ENCODE measurements around the gene RAD21L1.
"Not testable (repeated sequence)": the region's sequence is repeated elsewhere in the genome, so short reads cannot be mapped to it uniquely, and the experiment has no call there.

Gene RAD21L1

GRCh38 chr20:1199964-1200363 lies 25.9 kb upstream of the RAD21L1 start:
- no peak for DNase-seq (ENCODE audit: low spot score)

- no peak for DNase-seq (ENCODE audit: low spot score)
These were observed 22.9 kb upstream of the RAD21L1 start, which contains the start of gene C20orf202 for GRCh38 chr20:1202762-1203504. C20orf202 (plus strand) TSS chr20:1203454; CDS start chr20:1203586, 132 bp downstream.

GRCh38 chr20:1203630-1204029 lies 22.2 kb upstream of the RAD21L1 start:
- DNase-seq (ENCODE audit: low spot score) = no peak

- DNase-seq (ENCODE audit: low spot score) = no peak
These were observed 21.7 kb upstream of the RAD21L1 start for GRCh38 chr20:1204113-1204512.

GRCh38 chr20:1204576-1204975 lies 21.3 kb upstream of the RAD21L1 start:
- DNase-seq (ENCODE audit: low spot score) = no peak

GRCh38 chr20:1205802-1206201 lies 20.0 kb upstream of the RAD21L1 start:
- no peak for DNase-seq (ENCODE audit: low spot score)

GRCh38 chr20:1206366-1207148 lies 19.3 kb upstream of the RAD21L1 start:
- DNase-seq (ENCODE audit: low spot score) = no peak

GRCh38 chr20:1207293-1207878 lies 18.5 kb upstream of the RAD21L1 start:
- no peak for DNase-seq (ENCODE audit: low spot score)

- DNase-seq (ENCODE audit: low spot score) = no peak
These were observed 16.1 kb upstream of the RAD21L1 start for GRCh38 chr20:1209447-1210387.

GRCh38 chr20:1210501-1210900 lies 15.3 kb upstream of the RAD21L1 start:
- DNase-seq (ENCODE audit: low spot score) = no peak

GRCh38 chr20:1212023-1212422 lies 13.8 kb upstream of the RAD21L1 start:
- DNase-seq (ENCODE audit: low spot score) = peak; percentile 36

- DNase-seq (ENCODE audit: low spot score) = peak; percentile 82
These were observed 13.0 kb upstream of the RAD21L1 start for GRCh38 chr20:1212607-1213396.

GRCh38 chr20:1214838-1215261 lies 11.0 kb upstream of the RAD21L1 start:
- DNase-seq (ENCODE audit: low spot score) = no peak

GRCh38 chr20:1215386-1216170 lies 10.3 kb upstream of the RAD21L1 start:
- peak; percentile 44 for DNase-seq (ENCODE audit: low spot score)

- not testable (repeated sequence) for DNase-seq (ENCODE audit: low spot score)
These were observed 9.1 kb upstream of the RAD21L1 start for GRCh38 chr20:1216527-1217427.

GRCh38 chr20:1222750-1223149 lies 3.1 kb upstream of the RAD21L1 start:
- not testable (repeated sequence) for DNase-seq (ENCODE audit: low spot score)

- DNase-seq (ENCODE audit: low spot score) = no peak
These were observed 1.5 kb upstream of the RAD21L1 start for GRCh38 chr20:1224205-1224890.

- peak; percentile 53 for DNase-seq (ENCODE audit: low spot score)
These were observed 521 bp upstream of the RAD21L1 start for GRCh38 chr20:1225263-1225782.

All from hematopoietic multipotent progenitor cell treated with erythropoietin and hydrocortisone succinate and interleukin-3 and kit ligand, for 17 days (in vitro differentiated cells).